Measurements from ENCODE around the gene MTFR1L. TPM values are rescaled to one million over a fixed set of nuclear protein-coding genes. Genes with fewer than 3 reads are reported as not detected.

MTFR1L gene
- total RNA-seq, 1 experiment from 2014 or later = 32.5 TPM

- no peak overlapping the region for H2BK15ac ChIP-seq (ENCODE audit: low read depth, low read length)
- H2BK12ac ChIP-seq (ENCODE audit: insufficient read length, low read depth, low read length) = no peak overlapping the region
- H3K27ac ChIP-seq (ENCODE audit: insufficient read length, low read depth, low read length) = no peak overlapping the region
- H3K4me1 Mint-ChIP-seq = peaks cover 10 to 14% of the 10 kb centered on the region in 2 experiments
- no peak overlapping the region for H4K8ac ChIP-seq (replicated peaks; ENCODE audit: insufficient read length, low read depth, low read length)
- TF ChIP-seq CTCF (conservative IDR thresholded peaks at IDR 0.05) = no peak
- no peaks in the 10 kb centered on the region for H3K23me2 ChIP-seq (ENCODE audit: insufficient read length, low read depth, low read length, poor library complexity, severe bottlenecking)
- no peak overlapping the region for H4K91ac ChIP-seq (ENCODE audit: insufficient read length, low read depth, low read length)
- no peak for DNase-seq
- H3K23ac ChIP-seq (ENCODE audit: insufficient read length, low read depth, low read length) = no peak overlapping the region
- H3K4me1 ChIP-seq (ENCODE audit: insufficient read depth, low read length) = no peaks in the 10 kb centered on the region
- H3T11ph ChIP-seq (ENCODE audit: low read length) = no peak overlapping the region
- no peaks in the 10 kb centered on the region; the same call in 1 of the 2 replicates for H3K79me2 ChIP-seq (ENCODE audit: insufficient read depth, low read length)
- no peak overlapping the region for H3K4ac ChIP-seq (ENCODE audit: low read depth, low read length)
- H2AFZ ChIP-seq (ENCODE audit: low read length) = no peak overlapping the region
- no peaks in the 10 kb centered on the region for H3K9me3 ChIP-seq (ENCODE audit: control insufficient read depth, low read depth, low read length)
- no peak overlapping the region for H3K4me2 ChIP-seq (ENCODE audit: insufficient read depth, insufficient read length, low read length)
- H4K20me1 ChIP-seq (ENCODE audit: control insufficient read depth, insufficient read depth, insufficient read length) = no peaks in the 10 kb centered on the region
- H3K27ac Mint-ChIP-seq = no peak overlapping the region
- no peak overlapping the region for H2BK20ac ChIP-seq (ENCODE audit: low read depth, low read length, poor library complexity, severe bottlenecking)
- H3K9ac ChIP-seq (ENCODE audit: extremely low read depth, insufficient read length, low read length) = no peak overlapping the region
- no peak overlapping the region for H2AK5ac ChIP-seq (ENCODE audit: insufficient read length, low read length)
- H2BK120ac ChIP-seq (ENCODE audit: low read depth, low read length, poor library complexity, severe bottlenecking) = no peak overlapping the region
- H3K27me3 ChIP-seq (ENCODE audit: insufficient read depth, low read length) = no peaks in the 10 kb centered on the region
- H2BK5ac ChIP-seq (ENCODE audit: insufficient read length, low read length) = no peak overlapping the region
- H3K79me1 ChIP-seq (ENCODE audit: insufficient read depth, low read depth, low read length, poor library complexity, severe bottlenecking) = no peaks in the 10 kb centered on the region
- H3K18ac ChIP-seq (ENCODE audit: insufficient read length, low read depth, low read length) = no peak overlapping the region
- H4K5ac ChIP-seq (ENCODE audit: insufficient read length, low read depth, low read length) = no peak overlapping the region
- H3K27me3 Mint-ChIP-seq (ENCODE audit: low read depth) = no peaks in the 10 kb centered on the region
- no CpG with 5 or more reads among the region's 5 CpGs for WGBS (ENCODE audit: extremely low coverage, insufficient read length, low lambda C conversion rate)
- H3K14ac ChIP-seq (ENCODE audit: insufficient read depth, low read length) = no peak overlapping the region
- H3K4me3 Mint-ChIP-seq = no peak overlapping the region
- no peaks in the 10 kb centered on the region for H3K9me3 Mint-ChIP-seq
- no peak overlapping the region for H3K56ac ChIP-seq (ENCODE audit: insufficient read length, low read depth, low read length)
- H3K36me3 Mint-ChIP-seq (ENCODE audit: insufficient read depth in 1 of 3, low read depth in 3 of 3) = no peaks in the 10 kb centered on the region
Measured at GRCh38 chr1:25845664-25846063, 25.9 kb downstream of the MTFR1L start.
